Dermis blood vessel endothelial cell (primary cell): Measurements from ENCODE around the gene LATS1. TPM values are rescaled to one million over a fixed set of nuclear protein-coding genes. Genes with fewer than 3 reads are reported as not detected.
"Not testable (repeated sequence)": the region's sequence is repeated elsewhere in the genome, so short reads cannot be mapped to it uniquely, and the experiment has no call there.

Source experiments
- DNase-seq: peaks from one replicate; pipeline ENCODE4 v3.0.0; 2010
- total RNA-seq: library from RNA; depleted of rRNA; stranded (reverse); fragments of >200 nt; gene quantifications from 2 replicates; pipeline ENCODE4 v1.2.3, GENCODE V29; 2014

The LATS1 gene
- 9.9 and 13.1 TPM in 2 replicates for total RNA-seq

DNA sequence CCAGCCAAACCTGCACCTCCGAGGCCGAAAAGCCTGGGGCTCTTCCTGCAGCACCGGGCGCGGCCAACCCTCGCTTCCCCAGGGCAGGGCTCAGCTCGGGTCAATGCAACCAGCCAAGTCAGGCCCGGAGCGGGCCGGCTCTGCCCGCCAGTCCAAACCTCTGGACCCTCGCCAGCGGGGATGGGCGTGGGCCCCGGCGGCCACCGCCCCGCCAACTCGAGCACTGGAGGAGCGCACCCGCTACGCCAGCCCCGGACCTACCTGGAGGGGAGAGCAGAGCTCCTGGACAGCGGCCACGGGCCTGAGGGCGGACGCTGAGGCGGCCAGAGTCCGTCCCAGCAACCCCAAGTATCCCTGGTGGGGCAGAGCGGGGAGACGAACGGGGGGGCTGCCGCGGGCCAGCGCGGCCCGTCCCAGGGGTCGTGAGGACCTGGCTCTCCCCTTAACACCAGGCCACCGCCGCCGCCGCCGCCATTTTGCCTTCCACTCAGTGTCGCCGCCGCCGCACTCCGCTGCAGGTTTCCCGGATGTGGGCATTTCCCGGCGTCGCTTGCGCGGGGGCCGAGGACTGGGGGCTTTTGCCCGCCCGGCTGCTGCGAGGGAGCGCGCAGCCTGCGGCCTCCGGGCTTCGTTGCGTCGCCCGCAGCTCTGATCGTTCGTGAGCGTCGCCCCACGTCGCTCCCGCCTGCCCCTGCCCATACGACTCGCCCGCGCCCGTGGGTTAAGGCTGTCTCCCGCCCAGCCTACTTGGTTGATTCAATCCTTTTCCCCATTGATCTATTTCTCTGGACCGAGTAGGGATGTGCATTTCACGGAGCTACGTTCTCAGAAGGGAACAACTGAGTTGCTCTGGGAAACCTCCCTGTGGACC lies at the start of gene LATS1:
Gene LATS1 (minus strand): TSS at position 514 of the 871 bp plus-strand sequence. CDS start 15,975 bp downstream, outside the sequence.
- DNase-seq, result peak; percentile 87

DNA sequence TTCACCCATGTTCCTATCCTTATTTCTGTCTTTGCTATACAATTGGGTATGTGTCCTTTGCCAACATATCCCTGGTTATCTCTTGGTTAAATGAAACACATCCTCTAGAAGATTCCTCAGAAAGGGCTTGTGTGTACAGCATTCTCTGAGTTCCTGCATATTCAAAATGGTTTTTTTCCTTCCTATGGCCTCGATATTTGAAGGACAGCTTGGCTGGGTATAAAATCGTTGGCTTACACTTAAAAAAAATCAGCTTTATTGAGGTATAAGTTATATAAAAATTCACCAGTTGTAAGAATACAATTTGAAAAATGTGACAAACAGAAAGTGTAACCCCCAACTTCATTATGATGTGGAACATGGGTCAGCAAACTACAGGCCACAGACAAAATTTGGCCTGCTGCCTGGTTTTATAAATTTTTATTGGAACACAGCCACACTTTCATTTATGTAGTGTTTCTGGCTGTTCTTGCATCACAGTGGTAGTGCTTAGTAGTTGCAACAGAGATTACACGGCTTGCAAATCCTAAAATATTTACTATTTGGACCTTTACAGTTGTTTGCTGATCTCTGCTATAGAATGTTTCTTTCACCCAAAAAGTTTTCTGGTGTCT lies 48.4 kb upstream of the LATS1 start:
- DNase-seq, result peak; percentile 59

DNA sequence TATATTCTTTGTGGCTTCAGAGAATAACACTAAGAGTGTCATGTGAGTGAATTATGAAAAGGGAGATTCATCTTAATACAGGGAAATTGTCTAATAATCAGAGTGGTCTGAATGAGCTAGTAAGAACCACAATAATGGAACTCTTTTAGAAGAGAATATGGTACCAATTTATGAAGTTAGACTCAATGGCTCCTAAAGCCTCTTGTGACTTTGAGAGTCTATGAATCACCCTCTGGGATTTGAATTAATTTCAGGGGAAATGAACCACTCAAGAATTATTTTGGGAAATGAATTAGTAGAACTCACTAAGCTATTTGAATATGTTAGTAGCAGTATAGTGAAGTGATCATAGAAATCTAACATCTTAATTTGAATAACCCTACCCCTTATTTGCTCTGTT lies 46.0 kb upstream of the LATS1 start:
- DNase-seq, result peak; percentile 5

DNA sequence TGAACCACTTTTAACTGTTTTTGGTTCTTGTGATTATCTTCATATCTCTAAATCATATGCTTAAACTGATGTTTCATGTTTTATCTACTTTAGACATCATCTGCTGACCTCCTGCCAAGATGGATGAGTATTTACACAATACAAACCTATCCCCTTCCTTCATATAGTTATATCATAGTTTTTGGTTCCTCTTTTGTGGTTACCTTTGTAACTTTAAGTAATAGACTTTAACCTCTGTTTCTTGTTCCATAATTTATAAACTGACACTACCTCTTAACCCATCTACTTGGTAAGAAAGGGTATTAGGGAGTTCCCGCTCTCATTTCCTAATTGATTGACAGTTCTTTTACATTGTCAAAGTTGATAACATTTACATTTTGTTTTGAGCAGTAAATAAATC lies 43.5 kb upstream of the LATS1 start:
- no peak for DNase-seq

DNA sequence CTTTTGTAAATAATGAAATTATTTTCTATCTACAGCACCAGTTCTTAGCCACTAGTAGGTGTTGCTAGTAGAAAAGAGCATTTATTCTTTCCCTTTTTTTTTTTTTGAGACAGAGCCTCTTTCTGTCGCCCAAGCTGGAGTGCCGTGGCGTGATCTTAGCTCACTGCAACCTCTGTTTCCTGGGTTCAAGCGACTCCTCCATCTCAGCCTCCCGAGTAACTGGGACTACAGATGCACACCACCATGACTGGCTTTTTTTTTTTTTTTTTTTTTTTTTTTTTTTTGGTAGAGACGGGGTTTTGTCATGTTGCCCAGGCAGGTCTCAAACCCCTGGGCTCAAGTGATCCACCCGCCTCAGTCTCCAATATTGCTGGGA lies 38.3 kb upstream of the LATS1 start:
- DNase-seq, result no peak

DNA sequence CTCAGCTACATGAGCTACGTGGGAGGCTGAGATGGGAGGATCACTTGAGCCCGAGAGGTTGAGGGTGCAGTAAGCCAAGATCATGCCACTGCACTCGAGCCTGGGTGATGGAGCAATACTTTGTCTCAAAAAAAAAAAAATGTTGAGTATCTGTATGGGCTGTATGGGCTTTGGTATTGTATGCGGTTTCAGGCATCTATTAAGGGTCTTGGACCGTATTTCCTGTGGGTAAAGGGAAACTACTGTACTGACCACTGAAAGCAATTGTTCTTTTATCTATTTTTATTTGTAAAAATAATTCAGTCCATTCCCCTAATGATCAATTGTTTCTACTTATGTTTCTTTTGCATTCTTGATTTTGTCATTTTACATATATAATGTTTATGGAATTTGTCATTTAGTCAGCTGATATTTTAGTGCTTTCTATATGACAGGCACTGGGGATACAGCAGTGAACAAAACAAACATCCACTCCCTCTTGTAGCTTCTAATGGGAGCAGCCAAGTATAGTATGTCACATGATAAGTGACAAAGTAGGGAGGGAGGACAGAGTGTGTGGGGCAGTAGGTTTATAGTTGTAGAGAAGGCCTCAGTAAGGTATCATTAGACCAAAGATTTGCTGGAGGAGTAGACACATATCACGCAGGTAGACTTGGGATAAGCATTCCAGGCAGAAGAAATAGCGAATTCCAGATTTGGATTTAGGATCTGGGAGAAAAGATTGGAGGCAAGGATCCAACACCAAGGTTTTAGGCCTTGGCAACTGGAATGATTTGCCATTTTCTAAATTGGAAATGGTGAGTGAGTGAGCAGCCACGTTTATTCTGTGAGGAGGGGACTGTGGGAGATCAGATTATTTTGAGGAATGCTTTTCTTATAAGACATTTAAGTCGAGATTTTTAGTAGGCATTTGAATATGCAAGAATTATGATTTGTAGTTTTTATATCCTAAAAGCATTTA lies 37.7 kb upstream of the LATS1 start:
- DNase-seq, result no peak

DNA sequence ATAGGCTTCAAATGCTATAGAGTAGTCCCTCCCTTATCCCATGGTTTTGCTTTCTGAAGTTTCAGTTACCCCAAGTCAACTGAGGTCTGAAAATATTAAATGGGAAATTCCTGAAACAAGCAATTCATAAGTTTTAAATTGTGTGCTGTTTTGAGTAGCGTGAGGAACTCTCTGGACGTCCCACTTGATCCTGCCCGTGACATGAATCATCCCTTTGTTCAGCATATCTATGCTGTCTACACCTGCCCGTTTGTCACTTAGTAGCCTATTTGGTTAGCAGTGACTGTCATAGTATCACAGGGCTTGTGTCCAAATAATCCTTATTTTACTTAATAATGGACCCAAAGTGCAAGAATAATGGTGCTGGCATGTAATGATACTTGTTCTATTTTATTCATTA lies 36.6 kb upstream of the LATS1 start:
- no peak for DNase-seq

DNA sequence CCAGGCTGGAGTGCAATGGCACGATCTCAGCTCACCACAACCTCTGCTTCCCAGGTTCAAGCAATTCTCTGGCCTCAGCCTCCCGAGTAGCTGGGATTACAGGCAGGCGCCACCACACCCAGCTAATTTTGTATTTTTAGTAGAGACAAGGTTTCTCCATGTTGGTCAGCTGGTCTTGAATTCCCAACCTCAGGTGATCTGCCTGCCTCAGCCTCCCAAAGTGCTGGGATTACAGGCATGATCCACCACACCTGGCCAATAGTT lies 35.4 kb upstream of the LATS1 start:
- DNase-seq, result not testable (repeated sequence)

DNA sequence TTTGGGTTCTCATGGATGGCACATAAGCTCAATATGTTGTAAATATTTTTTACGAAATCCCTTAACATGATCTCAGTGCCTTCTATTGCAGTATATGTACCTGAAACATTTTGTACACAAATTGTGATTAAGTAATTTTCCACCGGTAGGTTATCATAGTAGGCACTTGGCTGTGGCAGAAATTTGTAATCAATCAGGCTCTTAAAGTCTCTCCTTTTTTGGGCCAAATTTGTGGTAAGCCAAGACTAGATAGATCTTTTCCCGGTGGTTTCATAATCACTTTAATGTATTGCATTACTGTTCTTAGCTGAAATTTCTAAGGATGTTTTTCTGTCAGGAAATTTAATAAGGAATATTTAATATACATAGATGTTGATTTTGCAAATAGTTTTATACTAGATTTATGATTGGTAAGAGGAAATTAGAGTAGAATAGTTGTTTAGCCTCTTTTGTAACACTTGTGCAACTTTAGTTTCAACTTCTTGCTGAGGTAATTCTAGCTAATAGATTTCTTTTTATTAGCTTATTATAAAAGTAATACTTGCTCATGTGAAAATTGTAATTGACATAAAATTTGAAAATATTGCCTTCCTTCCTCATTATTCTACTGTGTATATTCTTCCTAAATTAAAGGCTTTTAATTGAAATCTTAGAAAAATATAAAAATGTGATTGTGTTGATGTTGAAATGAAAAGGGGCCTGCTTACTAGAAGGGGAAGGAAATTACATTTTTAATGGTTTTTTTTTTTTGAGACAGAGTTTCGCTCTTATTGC lies 34.9 kb upstream of the LATS1 start:
- DNase-seq, result no peak

DNA sequence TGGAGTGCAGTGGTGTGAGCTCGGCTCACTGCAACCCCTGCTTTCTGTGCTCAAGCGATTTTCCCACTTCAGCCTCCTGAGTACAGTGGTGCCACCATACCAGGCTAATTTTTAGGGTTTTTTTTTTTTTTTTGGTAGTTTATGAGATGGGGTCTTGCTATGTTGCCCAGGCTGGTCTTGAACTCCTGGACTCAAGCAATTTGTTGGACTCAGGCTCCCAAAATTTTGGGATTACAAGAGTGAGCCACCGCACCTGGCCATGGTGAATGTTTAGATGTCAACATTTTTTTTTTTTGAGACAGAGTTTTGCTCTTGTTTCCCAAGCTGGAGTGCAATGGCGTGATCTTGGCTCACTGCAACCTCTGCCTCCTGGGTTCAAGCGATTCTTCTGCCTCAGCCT lies 34.0 kb upstream of the LATS1 start:
- not testable (repeated sequence) for DNase-seq

DNA sequence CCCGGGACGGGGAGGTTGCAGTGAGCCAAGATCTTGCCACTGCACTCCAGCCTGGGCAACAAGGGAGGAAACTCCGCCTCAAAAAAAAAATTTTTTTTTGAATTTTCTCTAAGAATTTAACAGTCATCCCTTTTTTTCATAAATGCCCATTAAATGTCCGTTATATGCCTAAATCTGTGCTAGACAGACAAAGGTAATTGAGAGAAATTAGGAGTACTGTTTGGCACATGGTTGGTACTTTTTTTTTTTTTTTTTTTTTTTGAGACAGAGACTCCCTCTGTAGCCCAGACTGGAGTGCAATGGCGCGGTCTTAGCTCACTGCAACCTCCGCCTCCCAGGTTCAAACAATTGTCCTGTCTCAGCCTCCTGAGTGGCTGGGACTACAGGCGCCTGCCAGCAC lies 33.3 kb upstream of the LATS1 start:
- DNase-seq, result no peak

DNA sequence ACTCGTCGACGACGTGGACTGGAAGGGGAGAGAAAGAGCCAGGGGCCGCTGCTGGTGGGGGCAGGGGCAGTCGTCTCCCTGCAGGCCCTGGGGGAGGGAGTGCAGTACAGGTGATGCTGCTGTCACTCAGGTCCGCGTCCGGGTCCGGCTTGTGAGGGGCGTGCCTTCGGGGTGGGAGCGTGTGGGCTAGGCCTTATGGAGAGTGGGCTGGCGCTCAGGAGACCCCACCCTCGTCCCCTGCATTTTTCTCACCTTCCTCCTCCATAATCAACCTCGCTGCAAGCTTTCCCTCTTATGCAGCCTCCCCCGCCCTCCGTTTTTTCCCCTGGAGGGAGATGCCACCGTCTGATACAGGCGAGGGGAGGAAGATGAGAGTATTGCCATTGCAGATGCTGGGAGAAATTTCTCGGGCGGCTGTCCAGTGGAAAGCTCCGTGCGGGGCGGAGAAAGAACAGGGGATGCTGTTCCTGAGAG lies 32.3 kb upstream of the LATS1 start:
- peak; percentile 61 for DNase-seq

DNA sequence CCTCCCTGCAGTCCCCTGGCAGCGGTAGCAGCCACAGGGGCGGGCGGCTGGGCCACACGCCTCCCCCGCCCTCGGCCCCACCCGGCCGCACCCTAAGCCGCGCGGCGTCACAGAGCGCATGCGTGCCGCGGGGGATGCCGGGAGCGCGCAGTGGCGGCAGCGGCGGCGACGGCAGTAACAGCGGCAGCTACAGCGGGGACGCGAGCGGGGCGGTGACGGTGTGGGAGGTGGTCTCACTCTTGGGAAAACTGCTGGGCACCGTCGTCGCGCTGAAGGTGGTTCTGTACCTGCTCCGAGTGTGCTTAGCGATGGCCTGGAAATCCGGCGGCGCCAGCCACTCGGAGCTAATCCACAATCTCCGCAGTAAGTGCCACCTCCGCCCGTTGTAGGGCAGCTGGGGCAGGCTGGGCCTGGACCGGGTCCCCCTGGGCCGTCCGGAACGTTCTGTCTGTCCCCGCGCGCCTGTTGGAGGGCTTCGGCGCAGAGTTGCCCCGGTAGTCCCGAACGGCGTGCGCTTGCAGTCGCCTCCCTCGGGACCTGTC lies 31.8 kb upstream of the LATS1 start, which contains the start of gene PCMT1:
Gene PCMT1 (plus strand): TSS at position 148 of the 542 bp plus-strand sequence. CDS start 161 bp downstream, at position 309.
- DNase-seq, result peak; percentile 92

DNA sequence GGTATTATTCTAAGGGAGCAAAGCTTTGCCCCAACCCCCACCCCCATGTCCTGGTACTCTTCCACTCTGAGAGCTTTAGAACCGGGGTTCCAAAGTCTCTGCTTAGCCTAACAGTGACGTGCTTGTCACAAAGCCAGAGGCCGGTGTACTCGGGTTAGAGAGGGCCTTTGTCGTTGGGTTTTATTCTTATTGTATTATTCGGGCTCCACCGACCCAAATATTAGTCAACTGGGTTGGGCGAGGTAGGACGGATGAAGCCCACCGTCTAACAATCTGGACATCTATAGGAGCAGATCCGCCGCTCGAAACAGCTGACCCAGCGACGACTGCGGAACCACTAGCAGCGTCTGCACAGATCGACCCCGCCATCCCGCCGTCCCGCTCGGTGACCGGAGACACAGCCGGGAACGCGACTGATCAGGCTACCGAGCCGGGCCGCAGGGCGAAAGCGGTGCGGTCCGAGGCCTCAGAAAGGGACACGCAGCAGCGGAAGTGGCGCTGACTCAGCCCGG lies 31.2 kb upstream of the LATS1 start:
- DNase-seq, result not testable (repeated sequence)

DNA sequence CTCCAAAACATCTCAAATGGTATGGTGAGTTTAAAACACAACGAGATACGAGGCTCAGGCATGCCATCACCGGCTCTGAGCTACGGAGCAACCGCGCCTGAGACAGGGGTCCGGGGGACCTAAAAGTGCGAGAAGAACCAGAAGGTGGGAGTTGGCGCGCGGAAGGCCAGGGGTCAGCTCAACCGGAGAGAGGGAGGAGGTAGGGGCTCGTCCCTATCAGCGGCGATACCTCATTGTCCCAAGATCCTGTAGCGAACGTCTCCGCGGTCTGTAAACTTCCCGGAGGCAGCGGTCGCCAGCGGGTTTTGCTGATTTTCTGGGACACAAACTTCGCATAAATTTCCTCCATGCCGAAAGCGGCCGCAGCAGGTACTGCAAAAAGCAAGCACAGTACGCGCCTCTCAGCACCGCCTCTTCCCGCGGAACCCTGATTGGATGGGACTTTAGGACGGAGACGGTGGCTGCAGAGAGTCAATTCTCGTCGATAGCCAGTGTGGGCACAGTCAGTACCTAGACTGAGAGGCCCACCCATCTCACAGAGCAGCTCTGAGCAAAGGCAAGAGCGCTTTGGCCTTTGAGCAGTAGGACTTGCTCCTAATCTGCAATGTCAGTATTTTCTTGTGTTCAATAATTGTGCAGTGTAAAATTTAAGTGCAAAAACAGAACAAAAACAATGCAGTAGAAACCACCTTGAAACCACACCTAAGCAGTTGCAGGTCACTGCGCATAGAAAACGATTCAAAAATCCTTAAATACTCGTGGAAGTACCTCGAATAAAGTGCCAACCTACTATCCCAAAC lies 28.4 kb upstream of the LATS1 start, which contains the start of gene NUP43:
Gene NUP43 (minus strand): TSS at position 383 of the 800 bp plus-strand sequence. CDS start 34 bp downstream, at position 349.
- peak; percentile 98 for DNase-seq

DNA sequence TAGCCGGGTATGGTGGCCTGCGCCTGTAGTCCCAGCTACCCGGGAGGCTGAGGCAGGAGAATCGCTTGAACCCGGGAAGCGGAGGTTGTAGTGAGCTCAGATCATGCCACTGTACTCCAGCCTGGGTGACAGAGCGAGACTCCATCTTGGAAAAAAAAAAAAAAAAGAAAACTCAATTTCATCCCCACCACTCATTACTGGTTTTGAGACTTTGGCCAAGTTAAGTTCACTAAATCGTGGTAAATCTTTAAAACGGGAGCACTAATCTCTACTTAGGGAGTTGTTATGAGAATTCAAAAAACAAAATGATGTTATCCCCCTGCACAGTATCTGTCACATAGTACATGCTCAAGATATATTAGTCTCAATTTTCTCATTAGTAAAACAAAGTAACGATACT lies 27.4 kb upstream of the LATS1 start:
- DNase-seq, result not testable (repeated sequence)

DNA sequence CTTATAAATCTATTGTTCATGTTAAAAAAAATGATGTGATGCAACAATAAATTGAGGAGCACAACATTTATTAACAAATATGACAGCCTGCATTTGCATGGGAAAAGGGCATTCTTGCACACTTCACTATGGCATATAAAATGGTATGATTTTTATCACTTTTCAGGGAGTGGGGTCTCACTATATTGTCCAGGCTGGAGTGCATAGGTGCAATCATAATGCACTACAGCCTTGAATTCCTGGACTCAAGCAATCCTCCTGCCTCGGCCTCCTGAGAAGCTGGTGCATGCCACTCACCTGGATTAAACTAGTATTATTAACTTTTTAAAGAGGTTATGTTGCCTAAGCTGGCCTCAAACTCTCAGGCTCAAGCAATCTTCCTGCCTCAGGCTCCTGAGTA lies 17.0 kb upstream of the LATS1 start:
- DNase-seq, result no peak

DNA sequence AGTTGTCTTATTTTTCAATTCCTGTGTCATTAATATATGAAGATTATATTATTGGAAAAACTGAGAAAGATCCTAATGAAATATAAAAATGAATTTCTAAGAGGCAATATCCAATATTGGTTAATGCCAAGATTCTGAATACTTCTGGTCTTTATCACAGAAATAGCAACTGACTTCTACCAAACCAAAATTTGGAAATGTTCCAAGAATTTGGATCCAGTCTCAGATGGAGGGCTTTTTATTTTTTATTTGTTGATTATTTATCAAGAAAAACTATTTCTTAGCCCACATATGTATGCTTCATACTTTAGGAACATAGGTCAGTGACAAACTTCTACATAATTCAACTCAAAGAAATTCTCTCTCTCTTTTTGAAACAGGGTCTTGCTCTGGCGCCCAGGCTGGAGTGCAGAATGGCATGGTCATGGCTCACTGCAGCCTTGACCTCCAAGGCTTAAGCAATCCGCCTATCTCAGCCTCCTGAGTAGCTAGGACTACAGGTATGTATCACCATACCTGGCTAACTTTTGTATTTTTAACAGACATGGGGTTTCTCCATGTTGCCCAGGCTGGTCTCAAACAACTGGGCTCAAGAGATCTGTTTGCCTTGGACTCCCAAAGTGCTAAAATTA lies 15.3 kb upstream of the LATS1 start:
- DNase-seq, result no peak

DNA sequence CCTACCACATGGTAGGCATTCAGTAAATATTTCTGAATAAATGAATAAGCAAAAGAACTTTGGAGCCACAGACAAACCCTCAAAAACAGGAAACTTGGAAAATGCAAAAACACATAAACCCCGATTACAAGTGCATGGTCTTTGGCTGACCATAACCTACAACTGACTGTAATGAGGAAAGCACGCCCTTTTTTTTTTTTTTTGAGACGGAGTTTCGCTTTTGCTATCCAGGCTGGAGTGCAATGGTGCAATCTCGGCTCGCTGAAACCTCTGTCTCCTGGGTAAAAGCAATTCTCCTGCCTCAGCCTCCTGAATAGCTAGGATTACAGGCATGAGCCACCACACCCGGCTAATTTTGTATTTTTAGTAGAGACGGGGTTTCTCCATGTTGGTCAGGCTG lies 11.9 kb upstream of the LATS1 start:
- DNase-seq, result no peak
